Activated naive CD4-positive, alpha-beta T cell (primary cell): ENCODE data around the gene NUDT2.
"Not testable (repeated sequence)": the region's sequence is repeated elsewhere in the genome, so short reads cannot be mapped to it uniquely, and the experiment has no call there.

Experiments used
- DNase-seq, 4 experiments: peaks; one replicate each; lab custom pipeline; 2025; lab: John Stamatoyannopoulos, UW

NUDT2 gene

DNA sequence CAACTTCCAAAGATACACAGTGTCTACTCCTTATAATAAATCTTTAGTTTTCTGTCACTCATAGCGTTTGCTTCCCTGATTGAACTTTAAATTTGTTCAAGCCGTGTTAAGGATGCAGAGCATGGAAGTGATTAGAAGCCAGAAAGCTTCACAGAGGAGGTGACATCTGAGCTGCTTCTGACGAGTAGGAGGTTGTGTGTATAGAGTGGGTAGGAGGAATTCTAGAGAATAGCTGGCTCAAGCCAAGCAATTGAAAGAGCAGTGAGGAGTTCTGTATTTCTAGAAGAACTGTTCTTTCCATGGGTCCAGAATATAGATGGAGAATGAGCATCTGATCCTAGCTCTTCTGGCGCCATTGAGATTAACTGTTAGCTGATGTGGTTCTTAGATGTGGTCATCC, 6.0 kb downstream of the NUDT2 start:
- no peak for DNase-seq

DNA sequence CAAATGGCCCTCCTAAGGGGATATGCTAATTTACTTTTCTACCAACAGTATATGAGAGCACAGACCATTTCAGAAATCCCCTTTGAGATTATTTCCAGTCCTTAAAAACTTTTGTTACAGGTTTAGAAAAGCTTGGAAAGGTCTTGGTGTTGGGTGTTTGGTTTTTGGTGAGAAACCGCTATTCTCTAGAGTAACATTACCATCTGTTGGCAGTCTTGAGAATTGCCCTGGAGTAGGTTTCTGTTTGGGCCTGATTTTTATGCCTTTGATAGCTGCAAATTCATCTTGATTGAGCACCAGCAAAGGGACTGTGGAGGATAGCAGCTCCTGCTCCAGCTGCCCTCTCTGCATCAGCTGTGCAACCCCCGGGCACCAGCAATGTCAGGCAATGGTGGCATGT, 8.0 kb downstream of the NUDT2 start:
- no peak for DNase-seq

DNA sequence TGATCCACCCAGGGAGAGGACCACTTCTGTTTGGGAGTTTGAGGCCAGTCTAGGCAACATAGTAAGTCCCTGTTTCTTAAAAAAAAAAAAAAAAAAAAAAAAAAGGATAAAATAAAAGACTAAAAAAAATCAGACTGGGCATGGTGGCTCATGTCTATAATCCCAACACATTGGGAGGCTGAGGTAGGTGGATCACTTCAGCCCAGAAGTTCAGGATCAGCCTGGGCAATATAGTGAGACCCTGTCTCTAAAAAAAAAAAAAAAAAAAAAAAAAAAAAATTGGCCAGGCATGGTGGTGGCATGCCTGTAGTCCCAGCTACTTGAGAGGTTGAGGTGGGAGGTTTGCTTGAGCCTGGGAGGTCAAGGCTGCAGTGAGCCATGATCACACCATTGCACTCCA, 8.7 kb downstream of the NUDT2 start:
- DNase-seq: not testable (repeated sequence)

DNA sequence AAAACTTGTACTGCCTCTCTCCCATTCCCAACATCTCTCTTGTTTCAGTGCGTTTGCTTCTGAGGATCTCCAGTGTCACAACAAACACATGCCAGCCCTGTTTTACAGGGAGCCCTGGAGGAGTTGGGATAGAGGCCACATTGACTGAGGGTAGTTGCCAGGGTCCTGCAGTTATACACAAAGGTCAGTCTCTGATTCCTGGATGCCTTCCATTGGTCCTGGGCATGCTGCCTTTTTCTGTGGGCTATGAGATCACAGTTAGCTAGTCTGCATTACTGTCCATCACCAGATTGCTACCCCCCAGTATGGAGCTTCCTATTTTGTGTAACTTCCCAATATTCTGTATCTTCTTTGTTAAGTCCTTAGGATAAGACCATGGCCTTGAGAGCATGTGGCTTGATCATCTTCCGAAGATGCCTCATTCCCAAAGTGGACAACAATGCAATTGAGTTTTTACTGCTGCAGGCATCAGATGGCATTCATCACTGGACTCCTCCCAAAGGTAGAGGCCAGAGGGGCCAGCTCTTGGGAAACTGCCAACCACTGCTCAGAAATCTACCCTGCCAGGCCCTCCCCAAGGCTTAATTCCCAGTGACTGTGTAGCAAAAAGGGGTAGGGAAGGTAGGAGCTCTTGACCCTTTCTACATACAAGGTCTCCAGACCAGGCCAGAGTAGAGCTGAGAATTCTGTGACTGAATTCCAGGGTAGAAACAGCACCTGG, 9.5 kb downstream of the NUDT2 start:
- no peak for DNase-seq

DNA sequence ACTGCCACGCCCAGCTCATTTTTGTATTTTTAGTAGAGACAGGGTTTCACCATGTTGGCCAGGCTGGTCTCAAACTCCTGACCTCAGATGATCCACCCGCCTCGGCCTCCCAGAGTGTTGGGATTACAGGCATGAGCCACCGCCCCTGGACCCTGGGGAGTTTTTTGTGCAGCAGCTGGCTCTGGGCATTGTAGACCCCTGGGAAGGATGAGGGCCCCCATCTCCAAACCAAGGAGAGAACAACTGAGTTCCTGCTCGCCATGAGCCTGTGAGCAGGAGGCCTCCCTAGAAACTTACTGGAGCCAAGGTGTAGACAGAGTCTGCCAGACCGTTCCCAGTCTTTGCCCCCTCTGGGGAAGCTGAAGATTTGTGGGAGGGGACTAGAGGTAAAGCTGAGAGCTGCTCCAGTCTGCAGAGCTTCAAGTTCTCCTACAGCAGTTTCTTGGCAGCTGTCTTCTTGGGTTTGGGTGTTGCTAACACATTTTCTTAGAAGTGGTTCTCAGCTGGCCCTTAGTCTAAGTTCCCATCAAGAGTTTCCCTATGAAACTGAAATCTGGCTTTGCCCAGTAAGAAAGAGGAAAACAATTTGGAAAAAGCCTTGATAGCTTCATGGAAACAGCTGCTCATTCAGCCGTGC, 12.4 kb downstream of the NUDT2 start:
- DNase-seq: no peak

DNA sequence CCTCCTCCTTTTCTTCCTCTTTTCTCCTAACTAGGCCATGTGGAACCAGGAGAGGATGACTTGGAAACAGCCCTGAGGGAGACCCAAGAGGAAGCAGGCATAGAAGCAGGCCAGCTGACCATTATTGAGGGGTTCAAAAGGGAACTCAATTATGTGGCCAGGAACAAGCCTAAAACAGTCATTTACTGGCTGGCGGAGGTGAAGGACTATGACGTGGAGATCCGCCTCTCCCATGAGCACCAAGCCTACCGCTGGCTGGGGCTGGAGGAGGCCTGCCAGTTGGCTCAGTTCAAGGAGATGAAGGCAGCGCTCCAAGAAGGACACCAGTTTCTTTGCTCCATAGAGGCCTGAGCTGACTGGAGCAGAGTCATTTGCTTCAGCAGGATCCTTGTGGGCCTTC, 13.7 kb downstream of the NUDT2 start:
- no peak for DNase-seq

DNA sequence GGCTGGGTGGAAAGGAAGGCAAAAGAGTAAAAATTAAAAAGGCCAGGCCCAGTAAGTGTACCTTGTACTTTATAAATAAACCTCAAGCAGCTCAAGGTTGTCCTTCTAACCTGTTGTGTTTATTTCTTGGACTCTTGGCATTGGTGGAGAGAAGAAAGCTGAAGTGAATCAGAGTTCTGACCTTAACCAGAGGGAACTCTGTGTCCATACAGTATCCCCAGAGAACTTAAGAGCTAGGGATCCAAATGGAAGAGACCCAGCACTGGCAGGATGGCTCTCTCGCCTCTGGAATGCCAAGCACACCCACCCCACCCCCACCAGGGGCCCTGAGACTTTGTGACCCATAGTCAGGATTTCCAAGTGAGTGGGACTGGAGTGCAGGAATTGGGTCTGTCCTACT, 14.2 kb downstream of the NUDT2 start:
- DNase-seq: no peak

DNA sequence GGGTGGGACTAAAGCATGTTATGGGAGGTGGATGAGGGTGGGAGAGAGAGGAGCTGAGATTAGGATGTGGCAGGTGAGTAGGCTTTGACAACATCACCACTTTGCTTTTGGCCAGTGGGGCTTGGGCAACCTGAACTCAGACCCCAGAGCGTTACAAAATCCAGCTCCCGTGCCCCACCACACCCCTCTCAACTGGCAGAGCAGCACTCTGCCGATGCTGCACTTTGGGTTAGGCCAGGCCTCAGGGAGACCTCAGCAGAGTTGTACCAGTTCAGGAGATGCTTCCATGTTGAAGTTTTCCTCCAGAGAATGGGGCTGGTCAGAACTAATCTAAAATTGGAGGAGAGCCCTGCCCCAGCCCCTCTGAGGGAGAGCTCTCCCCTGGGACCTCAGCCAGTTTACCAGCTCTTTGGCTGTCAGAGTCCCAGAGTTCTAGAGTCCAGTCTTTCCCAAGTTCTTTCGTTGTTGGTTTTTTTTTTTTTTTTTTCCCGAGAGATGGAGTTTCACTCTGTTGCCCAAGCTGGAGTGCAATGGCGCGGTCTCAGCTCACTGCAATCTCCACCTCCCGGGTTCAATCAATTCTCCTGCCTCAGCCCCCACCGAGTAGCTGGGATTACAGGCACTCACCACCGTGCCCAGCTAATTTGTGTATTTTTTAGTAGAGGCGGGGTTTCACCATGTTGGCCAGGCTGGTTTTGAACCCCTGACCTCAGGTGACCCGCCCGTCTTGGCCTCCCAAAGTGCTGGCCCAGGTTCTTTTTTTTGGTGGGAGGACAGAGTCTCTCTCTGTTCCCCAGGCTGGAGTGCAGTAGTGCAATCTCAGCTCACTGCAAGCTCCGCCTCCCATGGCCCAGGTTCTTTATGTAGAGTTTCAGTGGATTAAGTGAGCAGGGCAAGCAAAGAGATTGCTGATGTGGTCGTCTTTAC, 17.8 kb downstream of the NUDT2 start:
- no peak for DNase-seq

DNA sequence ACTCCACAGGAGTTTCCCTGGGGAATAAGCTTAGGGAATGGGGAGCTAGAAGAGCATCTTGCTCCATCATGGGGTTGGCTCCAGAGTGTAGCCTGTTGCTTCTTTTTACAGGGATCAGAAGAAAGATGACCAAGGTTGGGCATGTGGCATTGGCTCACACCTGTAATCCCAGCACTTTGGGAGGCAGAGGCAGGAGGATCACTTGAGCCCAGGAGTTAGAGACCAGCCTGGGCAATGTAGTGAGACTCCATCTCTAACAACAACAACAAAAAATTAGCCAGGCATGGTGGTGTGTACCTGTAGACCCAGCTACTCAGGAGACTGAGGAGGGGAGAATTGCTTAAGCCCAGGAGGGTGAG, 18.4 kb downstream of the NUDT2 start:
- DNase-seq: no peak

DNA sequence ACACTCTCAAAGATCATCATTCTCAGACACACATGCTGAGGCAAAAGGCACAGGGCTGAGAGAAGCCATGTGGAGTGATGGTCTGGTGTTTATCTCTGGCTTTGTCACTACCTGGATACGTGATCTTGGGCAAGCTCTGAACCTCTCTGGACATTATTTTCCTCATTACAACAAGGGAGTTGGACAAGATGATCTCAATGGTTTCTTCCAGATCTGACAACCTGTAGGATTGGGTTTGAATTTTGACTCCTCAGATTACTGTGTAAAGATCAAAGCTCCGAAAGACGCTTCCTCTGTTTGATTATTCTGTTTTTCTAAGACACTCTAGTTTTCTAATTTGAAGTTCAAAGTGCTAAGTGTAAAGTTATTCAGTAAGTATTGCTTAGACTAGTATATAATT, 20.0 kb downstream of the NUDT2 start:
- DNase-seq: no peak

DNA sequence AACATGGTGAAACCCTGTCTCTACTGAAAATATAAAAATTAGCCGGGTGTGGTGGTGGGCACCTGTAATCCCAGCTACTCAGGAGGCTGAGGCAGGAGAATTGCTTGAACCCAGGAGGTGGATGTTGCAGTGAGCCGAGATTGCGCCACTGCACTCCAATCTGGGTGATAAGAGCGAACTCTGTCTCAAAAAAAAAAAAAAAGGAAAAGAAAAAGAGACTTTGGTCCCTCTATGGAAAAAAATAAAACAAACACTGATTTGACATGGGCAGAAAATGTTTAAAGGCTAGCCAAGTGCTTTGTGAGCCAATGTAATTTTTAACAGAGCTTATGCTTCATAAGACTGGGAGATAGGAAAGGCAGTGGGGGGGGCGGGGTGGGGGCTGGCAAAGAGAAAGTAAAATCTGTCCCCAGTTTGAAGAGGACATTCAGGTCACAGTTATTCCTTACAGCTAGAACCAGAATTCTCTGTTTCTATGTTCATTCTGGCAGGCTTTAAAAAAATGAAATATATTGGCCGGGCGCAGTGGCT, 22.8 kb downstream of the NUDT2 start:
- not testable (repeated sequence) for DNase-seq

DNA sequence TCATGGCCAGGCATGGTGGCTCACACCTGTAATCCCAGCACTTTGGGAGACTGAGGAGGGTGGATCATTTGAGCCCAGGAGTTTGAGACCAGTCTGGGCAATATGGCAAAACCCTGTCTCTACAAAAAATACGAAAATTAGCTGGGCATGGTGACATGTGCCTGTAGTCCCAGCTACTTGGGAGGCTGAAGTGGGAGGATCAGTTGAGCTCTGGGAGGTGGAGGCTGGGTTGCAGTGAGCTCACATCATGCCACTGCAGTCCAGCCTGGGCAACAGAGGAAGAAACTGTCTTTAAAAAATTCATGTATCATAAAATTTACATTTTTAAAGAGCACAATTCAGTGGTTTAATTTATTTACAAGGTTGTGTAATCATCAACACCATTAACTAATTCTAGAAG, 23.6 kb downstream of the NUDT2 start:
- not testable (repeated sequence) for DNase-seq

DNA sequence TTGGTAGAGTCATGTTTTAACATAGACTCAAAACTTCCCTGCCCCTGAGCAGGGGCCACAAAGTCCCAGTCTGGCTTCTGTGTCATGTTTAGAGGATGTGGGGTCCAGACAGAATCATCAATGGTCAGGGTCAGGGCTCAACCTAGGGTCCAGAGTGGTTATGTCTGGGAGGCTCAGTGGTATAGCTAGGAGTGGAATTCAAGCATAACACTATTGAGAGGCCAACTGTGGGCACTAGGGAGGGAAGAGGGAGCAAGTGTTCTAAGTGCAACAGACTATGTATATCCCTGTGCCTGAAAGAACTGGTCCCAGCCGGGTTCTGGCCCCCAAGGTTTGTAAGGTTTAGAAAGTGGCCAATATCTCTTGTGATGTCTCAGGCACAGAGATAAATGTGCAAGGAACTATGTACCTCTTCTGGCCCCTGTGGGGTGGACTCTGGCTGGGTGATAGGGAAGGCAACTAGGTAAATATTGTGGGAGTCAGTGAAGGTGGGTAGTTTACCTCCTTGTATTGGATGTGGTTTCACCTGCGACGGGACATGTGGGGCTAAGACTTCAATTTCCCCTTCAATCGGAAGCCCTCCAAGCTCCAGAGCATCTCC, 33.3 kb downstream of the NUDT2 start:
- no peak for DNase-seq

DNA sequence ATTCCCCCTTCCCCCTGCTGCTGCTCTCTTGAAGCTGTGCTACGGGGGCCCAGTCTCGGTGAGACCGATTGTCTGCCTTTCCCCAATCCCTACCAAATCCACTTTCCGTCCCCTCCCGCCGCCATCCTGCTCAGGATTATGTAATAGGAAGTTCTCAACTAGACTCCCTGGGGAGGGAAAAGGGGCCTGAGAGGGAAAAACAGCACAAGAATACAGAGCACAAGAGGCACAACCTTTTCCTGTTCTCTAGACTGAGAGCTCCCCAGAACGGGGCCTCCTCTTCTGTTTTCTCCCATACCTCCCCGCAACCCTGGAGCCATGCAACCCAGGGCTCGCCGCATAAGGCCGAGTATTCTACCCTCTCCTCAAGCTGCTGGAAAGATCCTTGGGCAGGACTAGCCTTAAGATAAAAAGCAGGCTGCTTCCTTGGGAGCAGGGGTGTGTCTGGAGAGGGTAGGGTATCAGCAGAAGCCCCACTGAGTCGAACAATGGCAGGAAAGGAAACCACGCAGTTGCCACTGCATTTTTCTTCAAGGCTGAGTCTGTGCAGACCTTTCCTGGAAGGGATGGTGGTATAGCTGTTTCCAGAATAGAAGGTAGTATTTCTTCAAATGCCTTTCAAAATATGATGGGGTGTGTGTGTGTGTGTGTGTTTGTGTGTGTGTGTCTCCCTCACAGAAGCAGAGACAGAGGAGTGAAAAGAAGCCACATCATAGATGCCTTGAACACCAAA, 34.4 kb downstream of the NUDT2 start:
- no peak for DNase-seq

DNA sequence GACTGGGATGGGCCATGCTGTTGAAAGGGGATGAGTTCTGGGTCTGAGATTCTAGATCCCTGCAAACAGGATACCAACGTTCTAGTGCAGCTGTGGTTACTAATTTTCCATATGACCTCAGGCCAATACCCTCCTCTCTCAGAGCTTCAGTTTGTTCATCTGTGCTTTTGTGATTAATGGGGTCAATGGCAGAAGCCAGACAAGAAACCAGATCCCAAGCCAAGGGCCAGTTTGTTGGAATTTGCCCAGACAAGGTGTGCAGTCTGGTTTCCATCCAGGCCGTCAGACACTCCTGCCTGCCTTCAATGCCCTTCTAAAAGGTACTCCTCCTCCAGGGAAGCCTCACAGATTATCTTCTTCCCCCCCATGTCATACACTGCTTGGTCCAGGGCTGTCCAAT, 35.9 kb downstream of the NUDT2 start:
- DNase-seq: no peak

DNA sequence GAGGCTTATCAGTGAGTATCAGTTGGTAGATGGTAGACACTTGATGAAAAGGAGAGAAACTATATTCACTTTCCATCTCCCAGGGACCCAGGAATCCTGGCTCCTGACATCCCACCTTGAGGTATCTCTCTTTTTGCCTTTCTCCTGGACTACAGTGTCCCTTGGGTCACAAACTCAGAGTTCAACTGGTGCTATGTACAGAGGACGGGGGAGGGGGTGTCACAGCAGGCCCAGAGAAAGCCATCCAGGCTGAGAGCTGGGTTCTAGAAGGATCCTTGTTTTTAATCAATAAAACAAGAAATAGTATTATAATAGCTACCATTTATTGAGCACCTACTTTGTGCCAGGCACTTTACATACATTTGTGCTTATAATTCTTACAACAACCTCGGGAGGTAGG, 37.0 kb downstream of the NUDT2 start:
- no peak for DNase-seq

DNA sequence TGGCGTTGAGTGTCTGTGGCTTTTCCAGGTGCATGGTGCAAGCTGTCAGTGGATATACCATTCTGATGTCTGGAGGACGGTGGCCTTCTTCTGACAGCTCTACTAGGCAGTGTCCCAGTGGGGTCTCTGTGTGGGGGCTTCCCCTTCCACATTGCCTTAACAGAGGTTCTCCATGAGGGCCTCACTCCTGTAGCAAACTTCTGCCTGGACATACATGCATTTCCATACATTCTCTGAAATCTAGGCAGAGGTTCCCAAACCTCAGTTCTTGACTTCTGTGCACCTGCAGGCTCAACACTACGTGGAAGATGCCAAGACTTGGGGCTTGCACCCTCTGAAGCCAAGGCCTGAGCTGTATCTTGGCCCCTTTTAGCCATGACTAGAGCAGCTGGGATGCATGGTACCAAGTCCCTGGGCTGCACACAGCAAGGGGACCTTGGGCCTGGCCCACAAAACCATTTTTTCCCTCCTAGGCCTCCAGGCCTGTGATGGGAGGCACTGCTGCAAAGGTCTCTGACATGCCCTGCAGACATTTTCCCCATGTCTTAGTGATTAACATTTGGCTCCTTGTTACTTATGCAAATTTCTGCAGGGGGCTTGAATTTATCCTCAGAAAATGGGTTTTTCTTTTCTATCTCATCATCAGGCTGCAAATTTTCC, 38.5 kb downstream of the NUDT2 start:
- not testable (repeated sequence) for DNase-seq

DNA sequence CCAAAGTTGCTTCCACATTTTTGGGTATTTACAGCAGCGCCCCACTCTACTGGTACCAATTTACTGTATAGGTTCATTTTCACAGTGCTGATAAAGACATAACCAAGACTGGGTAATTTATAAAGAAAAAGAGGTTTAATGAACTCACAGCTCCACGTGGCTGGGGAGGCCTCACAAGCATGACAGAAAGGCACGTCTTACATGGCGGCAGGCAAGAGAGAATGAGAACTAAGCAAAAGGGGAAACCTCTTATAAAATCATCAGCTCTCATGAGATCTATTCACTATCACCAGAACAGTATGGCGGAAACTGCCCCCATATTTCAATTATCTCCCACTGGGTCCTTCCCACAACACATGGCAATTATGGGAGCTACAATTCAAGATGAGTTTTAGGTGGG, 39.4 kb downstream of the NUDT2 start:
- not testable (repeated sequence) for DNase-seq

DNA sequence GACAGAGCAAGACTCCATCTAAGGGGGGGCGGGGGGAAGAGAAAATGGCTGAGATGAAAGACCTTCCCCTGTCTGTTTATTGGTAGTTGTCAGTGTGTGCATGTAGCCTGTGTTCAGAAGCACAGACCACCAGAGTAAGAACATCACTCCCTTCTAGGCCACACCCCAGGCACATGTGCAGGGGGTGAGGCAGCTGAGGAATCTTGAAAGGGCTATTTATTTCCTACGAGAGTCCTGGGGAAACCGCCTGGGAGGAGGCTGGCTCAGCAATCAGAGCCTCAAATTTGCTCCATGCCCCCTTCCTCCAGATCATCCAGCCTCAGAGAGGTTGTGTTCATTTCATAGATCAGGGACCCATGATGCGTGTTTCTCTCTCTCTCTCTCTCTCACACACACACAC, 40.3 kb downstream of the NUDT2 start:
- no peak for DNase-seq

DNA sequence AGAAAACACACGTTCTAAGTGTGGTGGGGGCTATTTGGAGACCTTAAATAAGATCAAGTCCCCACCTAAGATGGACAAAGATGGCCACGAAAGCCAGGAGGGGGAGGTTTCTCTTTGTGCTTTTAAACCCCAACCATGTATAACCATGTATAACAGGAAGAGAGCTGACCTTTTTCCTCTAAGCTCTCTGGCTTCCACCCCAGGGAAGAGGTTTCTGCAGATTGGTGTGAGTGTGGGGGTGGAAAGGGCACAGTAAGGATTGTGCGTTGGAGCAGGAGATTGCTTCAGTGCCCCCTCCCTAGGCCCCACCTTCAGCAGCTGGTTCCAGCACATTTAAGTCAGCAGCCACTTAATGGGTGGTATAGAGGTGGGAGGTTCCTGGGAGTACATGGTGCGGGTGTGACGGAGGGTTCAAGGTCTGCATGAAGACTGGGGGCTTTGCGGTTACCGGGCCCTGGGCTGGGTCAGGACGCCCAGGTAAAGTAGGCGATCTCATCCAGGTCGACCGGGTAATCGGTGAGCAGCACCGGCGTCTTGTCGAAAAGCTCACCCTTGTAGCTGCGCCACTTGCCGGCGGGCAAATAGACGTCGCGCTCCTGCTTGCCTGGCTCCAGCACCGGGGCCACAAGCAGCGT, 41.1 kb downstream of the NUDT2 start:
- DNase-seq: no peak
